ENCODE measurements around the gene LIPK.

Gene LIPK

DNA sequence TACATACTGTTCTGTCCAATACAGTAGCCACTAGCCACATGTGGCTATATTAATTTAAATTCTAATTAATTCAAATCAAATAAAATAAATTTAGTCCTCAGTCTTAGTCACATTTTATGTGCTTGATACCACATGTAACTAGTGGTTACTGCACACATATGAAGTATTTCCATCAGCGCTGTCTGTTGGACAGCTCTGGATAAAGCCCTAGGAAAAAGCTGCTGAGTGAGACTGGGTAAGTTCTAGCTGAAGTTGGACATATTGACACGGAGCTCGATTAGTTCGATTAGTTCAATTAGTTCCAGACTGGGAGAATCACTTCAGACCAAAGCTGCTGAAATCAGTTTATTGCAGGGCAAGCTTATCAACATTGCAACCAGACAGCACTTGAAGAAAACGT, 81.4 kb downstream of the LIPK start:
- DNase-seq: no peak

DNA sequence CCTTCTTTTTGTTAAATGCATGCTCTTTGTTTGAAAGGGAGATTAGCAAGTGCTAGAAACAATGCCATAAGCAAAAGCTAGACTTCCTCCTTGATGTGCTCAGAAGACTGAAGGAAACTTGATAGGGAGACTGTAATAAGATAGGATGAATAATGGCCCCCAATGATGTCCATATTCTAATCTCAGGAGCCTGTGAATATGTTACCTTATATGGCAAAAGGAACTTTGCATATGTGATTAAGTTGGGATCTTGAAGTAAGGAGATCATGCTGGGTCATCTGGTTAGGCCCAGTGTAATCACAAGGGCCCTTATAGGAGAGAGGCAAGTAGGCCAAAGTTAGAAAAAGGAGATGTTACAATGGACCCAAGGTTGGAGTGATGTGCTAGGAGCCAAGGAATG, 82.9 kb downstream of the LIPK start:
- DNase-seq: no peak

DNA sequence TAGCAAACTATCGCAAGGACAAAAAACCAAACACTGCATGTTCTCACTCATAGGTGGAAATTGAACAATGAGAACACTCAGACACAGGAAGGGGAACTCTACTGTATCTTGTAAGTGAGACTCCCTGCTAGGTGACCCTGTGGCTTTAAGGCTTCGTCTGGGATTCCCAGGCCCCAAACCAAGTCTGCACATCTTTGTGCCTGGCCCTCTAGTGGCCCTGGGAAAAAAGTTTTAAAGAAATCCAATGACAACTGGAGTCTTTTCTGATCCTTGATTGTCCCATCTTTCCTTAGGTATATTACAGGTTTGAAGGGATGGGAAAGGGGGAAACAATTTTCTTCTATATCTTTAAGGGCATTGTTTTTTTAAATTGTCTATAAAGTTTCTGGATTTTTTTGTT, 85.9 kb downstream of the LIPK start:
- no peak for DNase-seq

DNA sequence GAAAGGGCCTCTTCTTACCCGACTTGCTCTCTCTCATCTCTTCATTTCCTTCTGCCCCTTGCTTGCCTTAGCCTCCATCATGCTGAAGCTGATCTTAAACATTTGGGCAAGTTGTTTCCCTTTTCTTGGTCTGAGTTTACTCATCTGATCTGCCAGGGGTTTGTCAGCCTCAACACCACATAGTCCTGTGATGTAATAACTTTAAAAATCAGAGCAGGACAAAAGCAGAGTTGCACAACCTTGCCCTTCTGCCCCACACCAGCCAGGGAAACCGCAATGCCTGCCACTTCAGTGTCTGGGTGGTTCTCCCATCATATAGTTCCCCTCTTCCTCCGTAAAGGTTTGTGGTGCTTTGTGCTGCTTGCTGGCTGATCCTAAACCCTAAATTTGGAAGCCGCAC, 86.6 kb downstream of the LIPK start:
- DNase-seq: no peak

DNA sequence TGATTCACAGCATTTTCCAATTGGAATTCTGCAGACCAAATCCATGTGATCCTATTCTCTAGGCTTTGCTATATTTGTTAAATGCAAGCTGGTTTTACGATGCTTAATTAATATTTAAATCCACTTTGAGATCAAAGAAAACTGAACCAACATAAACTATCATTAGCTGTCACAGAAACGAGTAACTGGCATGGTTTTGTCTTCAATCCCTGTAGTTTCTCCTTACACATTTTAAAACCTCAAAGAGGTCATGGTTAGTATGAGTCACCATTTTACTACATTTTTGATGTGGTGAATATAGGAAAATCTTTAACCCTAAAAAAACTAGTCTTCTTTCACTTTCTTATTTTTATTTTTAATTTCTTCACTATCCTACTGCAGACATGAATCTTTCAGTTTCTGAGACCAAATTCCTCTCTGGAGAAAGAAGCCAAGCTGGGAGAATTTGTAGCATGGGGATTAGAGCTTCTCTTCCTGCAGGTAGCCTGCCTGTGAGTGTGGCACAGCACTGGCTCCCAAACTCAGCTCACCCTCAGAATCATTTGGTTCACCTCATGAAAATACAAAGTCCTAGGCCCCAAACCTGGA, 87.8 kb downstream of the LIPK start:
- no peak for DNase-seq

DNA sequence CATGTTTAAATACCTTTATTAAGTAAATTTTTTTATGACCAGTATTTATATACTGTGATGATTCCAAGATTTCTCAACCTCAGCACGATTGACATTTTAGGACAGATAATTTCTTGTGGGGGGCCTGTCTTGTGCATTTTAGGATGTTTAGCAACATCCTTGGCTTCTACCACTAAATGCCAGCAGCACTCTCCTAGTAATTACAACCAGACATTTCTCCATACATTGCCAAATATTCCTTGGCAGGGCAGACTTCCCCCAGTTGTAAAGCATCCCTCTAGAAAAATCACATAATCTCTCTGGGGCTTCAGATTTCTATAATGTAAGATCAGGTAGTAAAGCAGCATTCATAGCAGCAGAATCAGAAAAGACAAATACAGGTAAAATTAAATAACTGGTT, 88.7 kb downstream of the LIPK start:
- DNase-seq: no peak

DNA sequence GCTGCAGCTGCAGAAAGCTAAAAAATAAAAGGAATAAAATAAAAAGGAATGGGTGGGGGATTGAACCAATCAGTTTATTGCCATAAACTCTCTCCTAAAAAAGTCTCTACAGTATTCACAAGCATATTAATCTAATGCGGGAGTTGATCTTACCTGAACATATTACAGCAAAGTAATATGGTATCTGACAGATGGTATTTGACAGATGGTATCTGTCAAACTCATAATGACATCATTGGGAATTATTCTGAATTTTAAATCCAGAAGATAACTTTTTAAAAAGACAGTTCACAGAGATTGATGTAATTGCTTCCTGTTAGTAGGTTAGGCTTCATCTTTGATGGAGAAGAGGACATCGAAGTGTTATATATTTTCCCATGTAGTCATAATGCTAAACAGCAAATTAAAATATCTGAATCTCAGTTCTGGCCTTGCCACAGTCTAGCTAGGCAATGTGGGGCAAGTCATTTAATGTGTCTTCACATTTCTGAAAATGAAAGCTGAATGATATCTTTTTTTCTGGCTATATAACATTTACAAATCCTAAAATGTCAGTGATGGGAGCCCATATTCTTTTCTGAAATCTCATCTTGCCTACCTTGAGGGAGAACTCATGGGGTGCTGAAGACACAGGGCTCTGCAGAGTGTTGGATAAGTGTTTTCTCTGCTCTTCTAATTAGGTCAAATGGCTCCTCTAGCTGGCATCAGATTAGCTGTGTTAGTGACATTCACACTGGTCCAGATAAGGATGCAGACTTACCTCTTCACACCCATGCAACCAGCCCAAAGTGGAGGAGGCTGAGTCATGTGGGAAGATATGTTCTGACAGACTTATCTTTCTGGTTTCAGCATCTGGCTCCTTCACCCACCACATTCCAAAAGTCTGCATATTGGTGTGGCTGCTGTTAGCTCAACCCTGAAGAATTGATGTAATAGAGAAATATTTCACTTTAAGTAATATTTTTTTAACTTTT, 94.4 kb downstream of the LIPK start:
- DNase-seq: no peak

All from activated naive CD4-positive, alpha-beta T cell (primary cell).